GM12878 (cell line): Measurements from ENCODE around the gene ZBTB42. TPM values are rescaled to one million over a fixed set of nuclear protein-coding genes. Genes with fewer than 3 reads are reported as not detected.

Experiments used
- ATAC-seq: fragments of 200-7000 bp; cut with Tn5 transposase; 3 replicates; pipeline ENCODE4 v1.9.1; 2020; ENCODE audit warnings: mild to moderate bottlenecking, moderate library complexity
- BruUV-seq: library from RNA; stranded (reverse); fragments of 400-500 nt; replicated peaks from 2 replicates; lab custom pipeline; 2021; lab: Mats Ljungman, UMichigan
- CTCF ChIA-PET: fragments of 300-600 bp; sonication (Branson Sonifier 250); formaldehyde crosslinking; extraction: SDS; loops from one replicate; lab custom pipeline; 2021; ENCODE audit warnings: inconsistent platforms; lab: Yijun Ruan, JAX
- POLR2A ChIA-PET: fragments of 350-600 bp; formaldehyde crosslinking; extraction: SDS; loops from one replicate; lab custom pipeline; 2021; ENCODE audit warnings: inconsistent platforms; lab: Charles Lee
- RAD21 ChIA-PET: fragments of 300-600 bp; sonication (Branson Sonifier 250); formaldehyde crosslinking; loops from one replicate; lab custom pipeline; 2023; ENCODE audit warnings: antibody characterized with exemption; ENCODE audit not compliant: unreplicated experiment; lab: Charles Lee
- SMC1A ChIA-PET: fragments of 300-600 bp; sonication (Branson Sonifier 250); formaldehyde crosslinking; loops from one replicate; lab custom pipeline; 2023; ENCODE audit not compliant: unreplicated experiment, uncharacterized antibody; lab: Charles Lee
- DNase-seq: peaks from one replicate; pipeline ENCODE4 v3.0.0-alpha.2; 2011; ENCODE audit warnings: low read depth, low spot score
- FAIRE-seq: peaks from 3 replicates; lab custom pipeline; 2011; peaks lifted over from hg19 to GRCh38; lab: Jason Lieb, UNC
- H2AFZ ChIP-seq: 2 replicates; pipeline ENCODE4 v1.6.0; 2011; ENCODE audit warnings: low read depth, low read length, control low read depth; ENCODE audit not compliant: control insufficient read depth
- H3K27ac ChIP-seq: 2 replicates; pipeline ENCODE4 v1.5.1; 2011; ENCODE audit warnings: control low read depth; ENCODE audit not compliant: control insufficient read depth, insufficient read depth
- H3K27me3 ChIP-seq, 2 experiments: replicated peaks in 1 of 2; 2 replicates each; pipeline versions ENCODE4 v1.6.0 to v1.6.1; 2011; ENCODE audit warnings: low read length in 1 of 2; ENCODE audit not compliant: control insufficient read depth in 2 of 2, insufficient read depth in 2 of 2
- H3K36me3 ChIP-seq, 2 experiments: 2 replicates each; pipeline ENCODE4 v1.5.1; 2011; ENCODE audit warnings: low read length in 1 of 2; ENCODE audit not compliant: control insufficient read depth in 2 of 2, insufficient read depth in 2 of 2
- H3K4me1 ChIP-seq: 2 replicates; pipeline ENCODE4 v1.6.1; 2011; ENCODE audit warnings: mild to moderate bottlenecking, low read length, moderate library complexity, mixed read lengths; ENCODE audit not compliant: control insufficient read depth, insufficient read depth
- H3K4me2 ChIP-seq: 2 replicates; pipeline ENCODE4 v1.6.0; 2011; ENCODE audit warnings: control low read depth; ENCODE audit not compliant: control insufficient read depth, insufficient read depth
- H3K4me3 ChIP-seq: fragments of 200-600 bp; sonication (generic); 2 replicates; pipeline ENCODE4 v1.5.1; 2016
- H3K79me2 ChIP-seq: 2 replicates; pipeline ENCODE4 v1.6.0; 2011; ENCODE audit warnings: low read length; ENCODE audit not compliant: control insufficient read depth, insufficient read depth
- H3K9ac ChIP-seq: 2 replicates; pipeline ENCODE4 v1.8.0; 2011; ENCODE audit warnings: low read length, control low read depth, mixed read lengths; ENCODE audit not compliant: control insufficient read depth, insufficient read depth
- H3K9me3 ChIP-seq: replicated peaks from 3 replicates; pipeline ENCODE4 v1.5.1; 2011; ENCODE audit warnings: mild to moderate bottlenecking, low read length; ENCODE audit not compliant: control insufficient read depth, insufficient read depth
- H4K20me1 ChIP-seq: 2 replicates; pipeline ENCODE4 v1.6.0; 2011; ENCODE audit not compliant: control insufficient read depth, insufficient read depth
- BMI1 ChIP-seq: fragments of 450-650 bp; IDR thresholded peaks from 2 replicates; pipeline ENCODE4 v1.6.1; 2016; ENCODE audit warnings: mild to moderate bottlenecking, moderate library complexity, borderline replicate concordance
- CBX3 ChIP-seq: fragments of 200-600 bp; sonication (generic); IDR thresholded peaks from 2 replicates; pipeline ENCODE4 v1.6.1; 2016; ENCODE audit warnings: low read depth, borderline replicate concordance
- CEBPB ChIP-seq, 2 experiments: fragments of 150-350 bp in 1 of 2; IDR thresholded peaks; 2 replicates each; pipeline ENCODE4 v1.6.1; 2012 to 2014; ENCODE audit warnings: low read depth in 2 of 2, low read length in 2 of 2, borderline replicate concordance in 1 of 2, inconsistent platforms in 1 of 2
- FOS ChIP-seq: IDR thresholded peaks from 3 replicates; pipeline ENCODE4 v1.6.1; 2011; ENCODE audit warnings: borderline replicate concordance; ENCODE audit not compliant: insufficient read length; ENCODE audit errors: extremely low read depth
- GATAD2B ChIP-seq: fragments of 450-650 bp; conservative IDR thresholded peaks from 2 replicates; pipeline ENCODE4 v1.6.1; 2017; ENCODE audit warnings: low read depth, mild to moderate bottlenecking, moderate library complexity
- IKZF1 ChIP-seq: fragments of 450-650 bp; conservative IDR thresholded peaks from 2 replicates; pipeline ENCODE4 v1.6.1; 2017; ENCODE audit warnings: antibody characterized with exemption, mild to moderate bottlenecking
- KLF5 ChIP-seq: fragments of 450-650 bp; IDR thresholded peaks from 2 replicates; pipeline ENCODE4 v1.6.1; 2014; ENCODE audit warnings: mild to moderate bottlenecking; ENCODE audit not compliant: partially characterized antibody
- LARP7 ChIP-seq: fragments of 450-650 bp; IDR thresholded peaks from 2 replicates; pipeline ENCODE4 v1.6.1; 2017; ENCODE audit warnings: mild to moderate bottlenecking
- MXI1 ChIP-seq: fragments of 150-350 bp; IDR thresholded peaks from 2 replicates; pipeline ENCODE4 v1.6.1; 2011; ENCODE audit warnings: low read depth, mild to moderate bottlenecking, inconsistent platforms, low read length, improper control_type of control experiment
- NBN ChIP-seq: fragments of 450-650 bp; IDR thresholded peaks from 2 replicates; pipeline ENCODE4 v1.6.1; 2016
- PAX8 ChIP-seq: fragments of 450-650 bp; IDR thresholded peaks from 2 replicates; pipeline ENCODE4 v1.6.1; 2017; ENCODE audit warnings: mild to moderate bottlenecking, moderate library complexity
- POLR2AphosphoS5 ChIP-seq: IDR thresholded peaks from 2 replicates; pipeline ENCODE4 v1.6.1; 2011; ENCODE audit warnings: mild to moderate bottlenecking, low read length, inconsistent platforms
- RB1 ChIP-seq: fragments of 450-650 bp; formaldehyde crosslinking; IDR thresholded peaks from 2 replicates; pipeline ENCODE4 v1.6.1; 2017; ENCODE audit warnings: mild to moderate bottlenecking, borderline replicate concordance
- SMAD5 ChIP-seq: IDR thresholded peaks from 2 replicates; pipeline ENCODE4 v1.6.1; 2016; ENCODE audit warnings: antibody characterized with exemption, low read depth
- WGBS: methylation state at CpG from one replicate; pipeline ENCODE4 v1.1.6; 2016; ENCODE audit warnings: low lambda C conversion rate; ENCODE audit not compliant: insufficient replicate concordance, insufficient coverage; ENCODE audit errors: missing lambda C conversion rate; 5-methylcytosine and 5-hydroxymethylcytosine counted together
- in situ Hi-C: fragments of 300-500 bp; cut with MboI; formaldehyde crosslinking; loops from 9 replicates; pipeline ENCODE4 v1.14.3; 2018; ENCODE audit warnings: mixed read lengths
- intact Hi-C: fragments of 100-400 bp; cut with micrococcal nuclease; formaldehyde crosslinking; loops from one replicate; pipeline ENCODE4 v1.14.2; 2022; ENCODE audit not compliant: unreplicated experiment
- polyA plus RNA-seq, 11 experiments: library from polyadenylated mRNA; depleted of rRNA in 4 of 11; unstranded in 6 of 11; stranded (reverse) in 5 of 11; fragments of >200 nt; fragmentation: Nextera tagmentation in 4 of 11; fragmentation: Illumina TruSeq in 1 of 11; extraction: Ambion mirVana in 4 of 11; extraction: Trizol in 1 of 11; gene quantifications; 1 replicate in 1 of 11; 2 replicates in 10 of 11; pipeline versions ENCODE4 v1.2.1 to v1.2.3, GENCODE V29; 2011 to 2016; ENCODE audit warnings: inconsistent platforms in 2 of 11, missing spikeins in 2 of 11, low read depth in 1 of 11
- total RNA-seq, 4 experiments: library from RNA; depleted of rRNA in 3 of 4; stranded (reverse); fragments of >200 nt in 3 of 4; fragmentation: Illumina TruSeq in 1 of 4; extraction: Trizol in 1 of 4; gene quantifications; 2 replicates each; pipeline versions ENCODE4 v1.2.1 to v1.2.3, GENCODE V29; 2013 to 2021
- TF ChIP-seq, protein P1 (sequence below): fragments of 150-350 bp; IDR thresholded peaks from 2 replicates; pipeline ENCODE4 v1.6.1; 2014; ENCODE audit warnings: mild to moderate bottlenecking, low read depth, low read length
- TF ChIP-seq, protein P2 (sequence below): fragments of 450-650 bp; IDR thresholded peaks from 2 replicates; pipeline ENCODE4 v1.6.1; 2018; ENCODE audit warnings: borderline replicate concordance, mild to moderate bottlenecking; ENCODE audit not compliant: partially characterized antibody

ZBTB42 gene
- total and polyA plus RNA-seq, 10 of the 15 experiments (the other 5 are each of a cell fraction or from before 2014, with no cell fraction given), result 0.05 to 1.2 (median 0.37) TPM; not detected in 2

DNA sequence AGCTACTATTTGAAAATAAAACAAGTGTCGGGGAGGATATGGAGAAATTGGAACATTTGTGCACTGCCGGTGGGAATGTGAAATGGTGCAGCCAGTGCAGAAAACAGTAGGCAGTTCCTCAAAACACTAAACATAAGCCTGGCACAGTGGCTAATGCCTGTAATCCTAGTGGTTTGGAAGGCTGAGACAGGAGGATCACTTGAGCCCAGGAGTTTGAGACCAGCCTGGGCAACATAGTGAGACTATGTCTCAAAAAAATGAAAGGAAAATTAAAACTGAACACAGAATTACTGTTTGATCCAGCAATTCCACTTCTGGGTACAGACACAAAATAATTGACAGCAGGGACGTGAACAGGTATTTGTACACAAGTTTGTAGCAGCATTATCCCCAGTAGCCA, 35.4 kb upstream of the ZBTB42 start:
- intact Hi-C loops (no loop called here), in situ Hi-C loops (loop anchor here (5.0 kb wide), 1 partner anchor 57 kb away; no protein-coding TSS in a partner anchor)
- Histone ChIP-seq H4K20me1 (no peaks in the 10 kb centered on the region), H2AFZ (no peak overlapping the region), H3K9me3 (no peaks in the 10 kb centered on the region; the same call in 2 of the 3 replicates), H3K79me2 (no peaks in the 10 kb centered on the region), H3K4me1 (no peaks in the 10 kb centered on the region; the same call in 1 of the 2 replicates), H3K4me2 (no peak overlapping the region), H3K27ac (no peak overlapping the region), H3K27me3 (no peaks in the 10 kb centered on the region), H3K9ac (no peak overlapping the region), H3K4me3 (no peak overlapping the region), H3K36me3 (peaks cover 0 to 1% of the 10 kb centered on the region in 2 experiments; a peak in 2 of 4 replicates)
- ChIA-PET SMC1A (interaction anchor here (0.8 to 2.0 kb wide), 3 partner anchors 13 to 142 kb away, joined by 3 to 5 read pairs (median 4); partner anchors contain the start of gene SIVA1), POLR2A (interaction anchor here (0.6 to 0.9 kb wide), 3 partner anchors 12 to 694 kb away, joined by 3 to 8 read pairs (median 3); no protein-coding TSS in a partner anchor), RAD21 (interaction anchor here (1.0 kb wide), 1 partner anchor 60 kb away, joined by 4 read pairs; no protein-coding TSS in a partner anchor), CTCF (interaction anchor here (0.9 to 1.4 kb wide), 3 partner anchors 60 to 175 kb away, joined by 3 to 4 read pairs (median 3); no protein-coding TSS in a partner anchor)
- FAIRE-seq (no peak), DNase-seq (no peak), ATAC-seq (no peak)
- no TSS peak for BruUV-seq
- TF ChIP-seq PAX8 (no peak), FOS (no peak), SMAD5 (no peak), CEBPB (IDR thresholded peaks at IDR 0.05; ENCODE audit: borderline replicate concordance in 1 of 2, low read depth in 2 of 2, low read length in 2 of 2) (no peak), MXI1 (no peak), BMI1 (no peak), RB1 (no peak), NBN (no peak), LARP7 (no peak), KLF5 (no peak), GATAD2B (no peak), CBX3 (no peak), POLR2AphosphoS5 (no peak), IKZF1 (no peak)
- TF ChIP-seq, protein P1, sequence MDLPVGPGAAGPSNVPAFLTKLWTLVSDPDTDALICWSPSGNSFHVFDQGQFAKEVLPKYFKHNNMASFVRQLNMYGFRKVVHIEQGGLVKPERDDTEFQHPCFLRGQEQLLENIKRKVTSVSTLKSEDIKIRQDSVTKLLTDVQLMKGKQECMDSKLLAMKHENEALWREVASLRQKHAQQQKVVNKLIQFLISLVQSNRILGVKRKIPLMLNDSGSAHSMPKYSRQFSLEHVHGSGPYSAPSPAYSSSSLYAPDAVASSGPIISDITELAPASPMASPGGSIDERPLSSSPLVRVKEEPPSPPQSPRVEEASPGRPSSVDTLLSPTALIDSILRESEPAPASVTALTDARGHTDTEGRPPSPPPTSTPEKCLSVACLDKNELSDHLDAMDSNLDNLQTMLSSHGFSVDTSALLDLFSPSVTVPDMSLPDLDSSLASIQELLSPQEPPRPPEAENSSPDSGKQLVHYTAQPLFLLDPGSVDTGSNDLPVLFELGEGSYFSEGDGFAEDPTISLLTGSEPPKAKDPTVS, result no peak
- TF ChIP-seq, protein P2, sequence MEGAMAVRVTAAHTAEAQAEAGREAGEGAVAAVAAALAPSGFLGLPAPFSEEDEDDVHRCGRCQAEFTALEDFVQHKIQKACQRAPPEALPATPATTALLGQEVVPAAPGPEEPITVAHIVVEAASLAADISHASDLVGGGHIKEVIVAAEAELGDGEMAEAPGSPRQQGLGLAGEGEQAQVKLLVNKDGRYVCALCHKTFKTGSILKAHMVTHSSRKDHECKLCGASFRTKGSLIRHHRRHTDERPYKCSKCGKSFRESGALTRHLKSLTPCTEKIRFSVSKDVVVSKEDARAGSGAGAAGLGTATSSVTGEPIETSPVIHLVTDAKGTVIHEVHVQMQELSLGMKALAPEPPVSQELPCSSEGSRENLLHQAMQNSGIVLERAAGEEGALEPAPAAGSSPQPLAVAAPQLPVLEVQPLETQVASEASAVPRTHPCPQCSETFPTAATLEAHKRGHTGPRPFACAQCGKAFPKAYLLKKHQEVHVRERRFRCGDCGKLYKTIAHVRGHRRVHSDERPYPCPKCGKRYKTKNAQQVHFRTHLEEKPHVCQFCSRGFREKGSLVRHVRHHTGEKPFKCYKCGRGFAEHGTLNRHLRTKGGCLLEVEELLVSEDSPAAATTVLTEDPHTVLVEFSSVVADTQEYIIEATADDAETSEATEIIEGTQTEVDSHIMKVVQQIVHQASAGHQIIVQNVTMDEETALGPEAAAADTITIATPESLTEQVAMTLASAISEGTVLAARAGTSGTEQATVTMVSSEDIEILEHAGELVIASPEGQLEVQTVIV, result no peak
- WGBS, result 96% methylated on average over 3 of the region's 3 CpGs
